GM12878 (cell line): ENCODE data around the gene TMA16.

Experiments used
- BCL11A ChIP-seq: IDR thresholded peaks from 2 replicates; pipeline ENCODE4 v1.6.1; 2011; ENCODE audit warnings: low read depth, low read length
- POLR2AphosphoS5 ChIP-seq: IDR thresholded peaks from 2 replicates; pipeline ENCODE4 v1.6.1; 2011; ENCODE audit warnings: mild to moderate bottlenecking, low read length, inconsistent platforms
- SP1 ChIP-seq: IDR thresholded peaks from one replicate; pipeline ENCODE4 v1.6.1; 2011; ENCODE audit warnings: low read depth, low read length
- YBX1 ChIP-seq: fragments of 450-650 bp; IDR thresholded peaks from 2 replicates; pipeline ENCODE4 v1.6.1; 2016; ENCODE audit warnings: antibody characterized with exemption
- TF ChIP-seq, protein P1 (sequence below): fragments of 450-650 bp; IDR thresholded peaks from 2 replicates; pipeline ENCODE4 v1.6.1; 2017; ENCODE audit warnings: antibody characterized with exemption, mild to moderate bottlenecking, moderate library complexity

- TF ChIP-seq BCL11A (no peak), POLR2AphosphoS5 (no peak), YBX1 (no peak), SP1 (no peak)
- TF ChIP-seq, protein P1, sequence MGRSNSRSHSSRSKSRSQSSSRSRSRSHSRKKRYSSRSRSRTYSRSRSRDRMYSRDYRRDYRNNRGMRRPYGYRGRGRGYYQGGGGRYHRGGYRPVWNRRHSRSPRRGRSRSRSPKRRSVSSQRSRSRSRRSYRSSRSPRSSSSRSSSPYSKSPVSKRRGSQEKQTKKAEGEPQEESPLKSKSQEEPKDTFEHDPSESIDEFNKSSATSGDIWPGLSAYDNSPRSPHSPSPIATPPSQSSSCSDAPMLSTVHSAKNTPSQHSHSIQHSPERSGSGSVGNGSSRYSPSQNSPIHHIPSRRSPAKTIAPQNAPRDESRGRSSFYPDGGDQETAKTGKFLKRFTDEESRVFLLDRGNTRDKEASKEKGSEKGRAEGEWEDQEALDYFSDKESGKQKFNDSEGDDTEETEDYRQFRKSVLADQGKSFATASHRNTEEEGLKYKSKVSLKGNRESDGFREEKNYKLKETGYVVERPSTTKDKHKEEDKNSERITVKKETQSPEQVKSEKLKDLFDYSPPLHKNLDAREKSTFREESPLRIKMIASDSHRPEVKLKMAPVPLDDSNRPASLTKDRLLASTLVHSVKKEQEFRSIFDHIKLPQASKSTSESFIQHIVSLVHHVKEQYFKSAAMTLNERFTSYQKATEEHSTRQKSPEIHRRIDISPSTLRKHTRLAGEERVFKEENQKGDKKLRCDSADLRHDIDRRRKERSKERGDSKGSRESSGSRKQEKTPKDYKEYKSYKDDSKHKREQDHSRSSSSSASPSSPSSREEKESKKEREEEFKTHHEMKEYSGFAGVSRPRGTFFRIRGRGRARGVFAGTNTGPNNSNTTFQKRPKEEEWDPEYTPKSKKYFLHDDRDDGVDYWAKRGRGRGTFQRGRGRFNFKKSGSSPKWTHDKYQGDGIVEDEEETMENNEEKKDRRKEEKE, result no peak
Measured at GRCh38 chr4:163563592-163563991, 69.1 kb downstream of the TMA16 start.
